ENCODE data around the gene PDCD1. TPM values are rescaled to one million over a fixed set of nuclear protein-coding genes. Genes with fewer than 3 reads are reported as not detected.

Gene PDCD1
- total and polyA plus RNA-seq, 2 donors (not counting 1 experiment from before 2014, with no cell fraction given): 0.28 to 1.3 TPM

DNA sequence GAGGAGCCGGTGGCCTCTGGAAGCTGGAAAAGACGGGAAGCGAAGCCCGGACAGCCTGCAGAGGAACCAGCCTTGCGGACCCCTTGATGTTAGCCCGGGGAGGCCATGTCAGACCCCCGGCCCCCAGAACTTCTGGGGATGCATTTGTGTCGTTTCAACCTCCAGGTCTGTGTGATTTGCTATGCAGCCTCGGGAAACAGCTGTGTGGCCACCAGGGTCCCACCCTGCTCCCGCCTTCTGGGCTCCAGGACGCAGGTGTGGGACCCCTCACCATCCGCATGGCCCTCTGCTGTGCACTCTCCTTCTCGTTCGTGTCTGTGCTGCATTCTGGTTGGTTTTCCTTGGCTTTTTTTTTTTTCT is 36.5 kb downstream of the PDCD1 start:
- no peak overlapping the region for H3K9ac ChIP-seq (ENCODE audit: low read length)
- WGBS (ENCODE audit: insufficient coverage): 86% methylated on average over 11 of the region's 14 CpGs
- CTCF ChIA-PET: no interaction called here
- no peak for DNase-seq
- H3K4me3 ChIP-seq (ENCODE audit: control extremely low read depth in 1 of 5, extremely low read depth in 1 of 5, insufficient read depth in 1 of 5, low read depth in 2 of 5, low read length in 4 of 5): no peak overlapping the region
- no peaks in the 10 kb centered on the region for H4K20me1 ChIP-seq (ENCODE audit: control insufficient read depth, insufficient read depth, low read length, poor library complexity, severe bottlenecking)
- POLR2A ChIA-PET: no interaction called here
- Mint-ChIP-seq H3K27ac (no peak overlapping the region), H3K4me1 (peaks cover 6% of the 10 kb centered on the region), H3K27me3 (peaks cover 32% of the 10 kb centered on the region), H3K4me3 (no peak overlapping the region), H3K9me3 (ENCODE audit: insufficient read depth) (no peaks in the 10 kb centered on the region)
- H3K4me2 ChIP-seq (replicated peaks; ENCODE audit: low read depth, low read length, poor library complexity, severe bottlenecking): no peak overlapping the region
- no peaks in the 10 kb centered on the region for H3K36me3 ChIP-seq (replicated peaks in 1 of 2; ENCODE audit: control extremely low read depth in 1 of 2, control insufficient read depth in 1 of 2, extremely low read depth in 1 of 2, insufficient read depth in 2 of 2, low read length in 1 of 2)
- intact Hi-C loops (cut with micrococcal nuclease): no loop called here
- no peak overlapping the region for H2AFZ ChIP-seq (ENCODE audit: insufficient read depth, low read depth, low read length, poor library complexity, severe bottlenecking)
- TF ChIP-seq, protein P1, sequence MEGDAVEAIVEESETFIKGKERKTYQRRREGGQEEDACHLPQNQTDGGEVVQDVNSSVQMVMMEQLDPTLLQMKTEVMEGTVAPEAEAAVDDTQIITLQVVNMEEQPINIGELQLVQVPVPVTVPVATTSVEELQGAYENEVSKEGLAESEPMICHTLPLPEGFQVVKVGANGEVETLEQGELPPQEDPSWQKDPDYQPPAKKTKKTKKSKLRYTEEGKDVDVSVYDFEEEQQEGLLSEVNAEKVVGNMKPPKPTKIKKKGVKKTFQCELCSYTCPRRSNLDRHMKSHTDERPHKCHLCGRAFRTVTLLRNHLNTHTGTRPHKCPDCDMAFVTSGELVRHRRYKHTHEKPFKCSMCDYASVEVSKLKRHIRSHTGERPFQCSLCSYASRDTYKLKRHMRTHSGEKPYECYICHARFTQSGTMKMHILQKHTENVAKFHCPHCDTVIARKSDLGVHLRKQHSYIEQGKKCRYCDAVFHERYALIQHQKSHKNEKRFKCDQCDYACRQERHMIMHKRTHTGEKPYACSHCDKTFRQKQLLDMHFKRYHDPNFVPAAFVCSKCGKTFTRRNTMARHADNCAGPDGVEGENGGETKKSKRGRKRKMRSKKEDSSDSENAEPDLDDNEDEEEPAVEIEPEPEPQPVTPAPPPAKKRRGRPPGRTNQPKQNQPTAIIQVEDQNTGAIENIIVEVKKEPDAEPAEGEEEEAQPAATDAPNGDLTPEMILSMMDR (IDR thresholded peaks at IDR 0.05): no peak
- TF ChIP-seq EZH2 (IDR thresholded peaks at IDR 0.05; ENCODE audit: borderline replicate concordance, insufficient read depth, low read depth, low read length, poor library complexity, severe bottlenecking): no peak
- no peak overlapping the region for H3K27ac ChIP-seq (ENCODE audit: low read length in 2 of 2)
- H3K4me1 ChIP-seq (ENCODE audit: control insufficient read depth in 2 of 2, insufficient read depth in 2 of 2, low read length in 2 of 2): peaks cover 4 to 23% of the 10 kb centered on the region in 2 donors
- H3K79me2 ChIP-seq (ENCODE audit: control insufficient read depth, insufficient read depth, low read length): no peaks in the 10 kb centered on the region
- ATAC-seq (ENCODE audit: low read depth): no peak
- peaks cover 1 to 32% (median 7%) of the 10 kb centered on the region in 3 donors for H3K9me3 ChIP-seq (ENCODE audit: control extremely low read depth in 1 of 3, control insufficient read depth in 2 of 3, insufficient read depth in 1 of 3, low read length in 2 of 3)
- peaks cover 0 to 30% (median 5%) of the 10 kb centered on the region in 4 experiments for H3K27me3 ChIP-seq (replicated peaks in 1 of 4; ENCODE audit: control extremely low read depth in 1 of 4, control insufficient read depth in 3 of 4, insufficient read depth in 4 of 4, low read length in 3 of 4)

DNA sequence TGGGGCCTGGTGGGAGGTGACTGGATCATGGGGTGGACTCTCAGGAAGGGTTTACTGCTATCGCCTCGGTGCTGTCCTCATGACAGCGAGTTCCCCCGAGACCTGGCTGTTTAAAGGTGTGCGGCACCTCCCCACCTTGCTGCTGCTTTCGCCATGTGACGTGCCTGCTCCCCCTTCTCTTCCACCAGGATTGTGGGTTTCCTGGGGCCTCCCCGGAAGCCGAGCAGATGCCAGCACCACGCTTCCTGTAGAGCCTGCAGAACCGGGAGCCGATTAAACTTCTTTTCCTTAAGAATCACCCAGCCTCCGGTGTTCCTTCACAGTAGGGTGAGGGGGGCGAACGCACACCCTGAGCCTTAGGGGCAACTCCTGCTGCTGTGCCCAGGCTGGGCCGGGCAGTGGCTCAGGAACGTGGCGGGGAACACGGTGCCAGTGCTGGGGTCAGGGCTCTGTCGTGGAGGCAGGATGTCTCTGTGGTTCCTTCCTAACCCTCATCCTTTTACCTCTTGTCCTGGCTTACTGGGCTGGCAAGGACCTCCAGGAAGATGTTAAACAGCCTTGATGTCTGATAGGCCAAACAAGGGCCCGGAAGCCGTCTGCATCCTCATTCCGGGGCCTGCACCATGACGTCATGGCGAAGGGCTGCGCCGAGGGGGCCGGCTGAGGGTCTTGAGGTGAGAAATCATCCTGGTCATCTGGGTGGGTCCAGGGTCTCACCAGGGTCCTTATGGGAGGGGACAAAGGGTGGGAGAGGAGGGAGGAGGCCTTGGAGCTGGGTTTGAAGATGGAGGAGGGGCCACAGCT is 37.0 kb downstream of the PDCD1 start:
- Histone ChIP-seq H3K4me2 (replicated peaks; ENCODE audit: low read depth, low read length, poor library complexity, severe bottlenecking) (no peak overlapping the region), H3K36me3 (replicated peaks in 1 of 2; ENCODE audit: control extremely low read depth in 1 of 2, control insufficient read depth in 1 of 2, extremely low read depth in 1 of 2, insufficient read depth in 2 of 2, low read length in 1 of 2) (no peaks in the 10 kb centered on the region), H3K27me3 (replicated peaks in 1 of 4; ENCODE audit: control extremely low read depth in 1 of 4, control insufficient read depth in 3 of 4, insufficient read depth in 4 of 4, low read length in 3 of 4) (peaks cover 0 to 28% (median 2%) of the 10 kb centered on the region in 4 experiments), H3K4me3 (ENCODE audit: control extremely low read depth in 1 of 5, extremely low read depth in 1 of 5, insufficient read depth in 1 of 5, low read depth in 2 of 5, low read length in 4 of 5) (no peak overlapping the region), H4K20me1 (ENCODE audit: control insufficient read depth, insufficient read depth, low read length, poor library complexity, severe bottlenecking) (no peaks in the 10 kb centered on the region), H3K9me3 (ENCODE audit: control extremely low read depth in 1 of 3, control insufficient read depth in 2 of 3, insufficient read depth in 1 of 3, low read length in 2 of 3) (peaks cover 0 to 26% (median under 1%) of the 10 kb centered on the region in 3 donors), H3K27ac (ENCODE audit: low read length in 2 of 2) (no peak overlapping the region), H3K9ac (ENCODE audit: low read length) (no peak overlapping the region), H3K4me1 (ENCODE audit: control insufficient read depth in 2 of 2, insufficient read depth in 2 of 2, low read length in 2 of 2) (peaks cover 6 to 25% of the 10 kb centered on the region in 2 donors), H2AFZ (ENCODE audit: insufficient read depth, low read depth, low read length, poor library complexity, severe bottlenecking) (no peak overlapping the region), H3K79me2 (ENCODE audit: control insufficient read depth, insufficient read depth, low read length) (no peaks in the 10 kb centered on the region)
- no peak for ATAC-seq (ENCODE audit: low read depth)
- TF ChIP-seq, protein P1 (IDR thresholded peaks at IDR 0.05): no peak
- no peak for TF ChIP-seq EZH2 (IDR thresholded peaks at IDR 0.05; ENCODE audit: borderline replicate concordance, insufficient read depth, low read depth, low read length, poor library complexity, severe bottlenecking)
- Mint-ChIP-seq H3K9me3 (ENCODE audit: insufficient read depth) (no peaks in the 10 kb centered on the region), H3K27ac (no peak overlapping the region), H3K4me3 (no peak overlapping the region), H3K27me3 (peaks cover 31% of the 10 kb centered on the region), H3K4me1 (peaks cover 7% of the 10 kb centered on the region)
- intact Hi-C loops (cut with micrococcal nuclease): no loop called here
- 64% methylated on average over 27 of the region's 28 CpGs for WGBS (ENCODE audit: insufficient coverage)
- ChIA-PET POLR2A (no interaction called here), CTCF (no interaction called here)
- no peak for DNase-seq
